HG02571 (cell line): Measurements from ENCODE around the gene HDAC2.
"Not testable (repeated sequence)": the region's sequence is repeated elsewhere in the genome, so short reads cannot be mapped to it uniquely, and the experiment has no call there.

Experiments used
- ATAC-seq: cut with Tn5 transposase; IDR thresholded peaks from one replicate; pipeline ENCODE4 v1.9.1; 2021; ENCODE audit warnings: mild to moderate bottlenecking, moderate library complexity; ENCODE audit not compliant: unreplicated experiment

Gene HDAC2

GRCh38 chr6:113970805-113971676, at the start of gene HDAC2:
HDAC2 (minus strand) TSS chr6:113971148; CDS start chr6:113970908, 240 bp downstream.
- ATAC-seq = peak; percentile 76

- ATAC-seq = no peak
Observed at GRCh38 chr6:114020196-114020595, 49.2 kb upstream of the HDAC2 start.

- not testable (repeated sequence) for ATAC-seq
Observed at GRCh38 chr6:114017146-114017545, 46.2 kb upstream of the HDAC2 start.

DNA sequence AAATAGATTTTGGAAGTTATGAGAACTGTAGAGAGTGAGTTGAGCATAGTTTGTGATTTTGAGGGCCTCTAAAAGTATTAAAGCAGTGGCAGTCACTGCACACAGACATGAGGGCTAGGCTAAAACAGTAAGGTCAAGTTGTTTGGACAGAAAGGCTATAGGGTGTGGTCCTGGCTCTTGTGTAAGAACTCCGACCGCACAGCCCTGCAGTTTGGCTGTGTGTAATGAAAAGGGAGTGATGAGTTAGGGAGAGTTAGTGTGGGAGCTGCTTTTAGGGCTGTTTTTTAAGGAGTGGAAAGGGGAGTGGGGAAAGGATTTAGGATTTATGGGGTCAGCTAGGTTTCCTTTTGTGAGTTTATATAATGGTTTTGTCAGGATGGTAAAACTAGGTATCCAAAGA, 43.2 kb upstream of the HDAC2 start:
- ATAC-seq = not testable (repeated sequence)

GRCh38 chr6:114011486-114011885, 40.5 kb upstream of the HDAC2 start:
- not testable (repeated sequence) for ATAC-seq

- no peak for ATAC-seq
Observed at GRCh38 chr6:114010540-114010939, 39.6 kb upstream of the HDAC2 start.

GRCh38 chr6:114009192-114009591, 38.2 kb upstream of the HDAC2 start:
- no peak for ATAC-seq

DNA sequence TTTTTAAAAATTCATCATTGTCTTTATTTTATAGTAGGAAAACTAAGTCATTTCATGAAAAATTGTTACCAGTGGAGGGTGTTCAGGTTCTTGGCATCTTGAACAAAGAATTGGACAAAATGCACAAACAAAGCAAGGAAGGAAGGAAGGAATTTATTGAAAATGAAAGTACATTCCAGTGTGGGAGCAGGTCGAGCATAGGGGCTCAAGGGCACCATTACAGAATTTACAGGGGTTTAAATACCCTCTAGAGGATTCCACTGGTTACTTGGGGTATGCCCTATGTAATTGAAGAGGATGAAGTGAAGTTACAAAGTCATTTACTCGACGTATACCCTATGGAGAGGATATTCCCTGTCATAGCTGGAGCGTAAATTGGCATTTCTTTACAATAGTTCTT, 37.4 kb upstream of the HDAC2 start:
- no peak for ATAC-seq

- no peak for ATAC-seq
Observed at GRCh38 chr6:114007516-114007915, 36.6 kb upstream of the HDAC2 start.

GRCh38 chr6:114001354-114001753, 30.4 kb upstream of the HDAC2 start:
- no peak for ATAC-seq

DNA sequence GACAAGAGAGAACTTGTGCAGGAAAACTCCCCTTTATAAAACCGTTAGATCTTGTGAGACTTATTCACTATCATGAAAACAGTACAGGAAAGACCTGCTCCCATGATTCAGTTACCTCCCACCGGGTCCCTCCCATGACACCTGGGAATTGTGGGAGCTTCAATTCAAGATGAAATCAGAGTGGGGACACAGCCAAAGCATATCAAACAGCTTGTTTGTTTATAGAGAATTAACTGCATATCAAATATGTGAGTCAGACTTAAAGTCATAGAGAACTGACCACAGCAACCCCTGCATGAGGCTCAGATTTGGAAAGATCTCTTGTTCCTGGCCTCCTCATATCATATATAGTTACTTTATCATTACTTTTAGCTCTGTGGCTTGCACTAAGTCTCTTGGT, 29.1 kb upstream of the HDAC2 start:
- ATAC-seq = no peak

DNA sequence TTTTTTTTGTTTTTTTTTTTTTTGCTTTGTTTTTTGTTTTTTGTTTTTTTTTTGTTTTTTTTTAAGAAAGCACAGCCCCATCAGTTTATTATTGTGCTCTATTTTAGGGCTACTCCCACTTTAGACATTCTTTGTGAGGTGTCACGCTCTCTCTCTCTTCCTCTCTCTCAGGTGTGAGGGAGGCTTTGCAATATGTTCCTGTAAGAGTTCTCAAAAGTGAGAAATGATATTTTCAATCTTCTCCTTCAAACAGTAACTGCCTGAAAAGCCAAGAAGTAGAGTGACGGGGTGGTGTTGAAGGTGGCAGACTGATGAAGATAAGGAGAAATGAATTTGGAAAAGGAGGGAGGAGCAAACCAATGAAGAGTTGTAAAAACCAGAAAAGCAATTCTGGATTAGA, 28.3 kb upstream of the HDAC2 start:
- ATAC-seq = no peak

DNA sequence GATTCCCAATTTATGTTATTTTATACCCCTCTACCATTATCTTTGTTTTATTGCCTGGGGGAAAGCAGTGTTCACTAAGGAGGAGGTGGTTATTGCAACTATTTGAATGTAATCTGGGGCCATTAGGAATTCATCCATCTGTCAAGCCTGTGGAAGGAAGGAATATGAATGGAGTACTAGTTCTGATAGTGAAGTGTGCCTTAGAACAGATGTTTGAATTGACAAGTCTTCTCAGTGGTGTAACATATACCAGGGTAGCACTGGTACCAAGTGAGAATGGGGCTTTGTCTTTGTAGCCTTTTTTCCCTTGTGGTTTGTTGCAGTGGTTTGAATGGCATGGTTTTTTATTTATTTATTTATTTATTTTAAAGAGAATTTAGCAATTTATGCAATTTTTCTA, 27.9 kb upstream of the HDAC2 start:
- ATAC-seq = no peak

DNA sequence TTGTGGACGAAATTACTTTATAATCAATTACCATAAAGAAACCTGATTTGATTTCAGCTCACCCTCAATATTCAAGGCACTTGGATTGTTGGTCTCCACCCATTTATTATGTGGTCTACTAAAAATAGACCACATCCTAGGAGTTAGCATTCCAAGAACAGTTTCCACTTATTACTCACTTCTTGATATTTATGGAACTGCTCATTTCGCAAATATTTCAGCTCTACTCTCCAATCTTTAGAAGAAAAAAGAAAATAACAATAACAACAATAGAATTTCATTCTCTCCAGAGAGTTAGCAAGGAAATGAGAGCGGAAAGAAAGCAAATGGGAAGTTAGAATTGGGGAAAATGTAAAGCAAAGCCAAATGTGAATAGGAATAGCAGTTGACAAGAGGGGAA, 26.2 kb upstream of the HDAC2 start:
- ATAC-seq = no peak

DNA sequence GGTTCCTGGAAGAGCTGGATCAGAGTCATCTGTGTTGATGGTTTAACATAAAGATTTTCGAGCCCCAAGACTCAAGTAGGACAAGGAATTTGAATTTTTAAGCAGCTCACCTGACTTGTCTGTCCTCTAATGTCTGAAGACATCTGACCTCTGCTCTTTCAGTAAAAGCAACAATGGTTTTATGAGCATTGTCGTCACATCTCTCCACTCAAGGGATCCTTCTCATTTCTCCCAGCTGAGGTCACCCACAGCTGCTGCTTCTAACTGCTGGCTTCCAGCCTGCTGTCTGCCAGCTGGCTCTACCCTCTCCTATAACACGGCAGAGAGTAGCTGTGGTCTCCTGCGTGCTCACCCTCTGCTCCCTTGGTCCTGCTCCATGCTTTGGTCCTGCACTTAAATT, 24.7 kb upstream of the HDAC2 start:
- ATAC-seq = no peak

DNA sequence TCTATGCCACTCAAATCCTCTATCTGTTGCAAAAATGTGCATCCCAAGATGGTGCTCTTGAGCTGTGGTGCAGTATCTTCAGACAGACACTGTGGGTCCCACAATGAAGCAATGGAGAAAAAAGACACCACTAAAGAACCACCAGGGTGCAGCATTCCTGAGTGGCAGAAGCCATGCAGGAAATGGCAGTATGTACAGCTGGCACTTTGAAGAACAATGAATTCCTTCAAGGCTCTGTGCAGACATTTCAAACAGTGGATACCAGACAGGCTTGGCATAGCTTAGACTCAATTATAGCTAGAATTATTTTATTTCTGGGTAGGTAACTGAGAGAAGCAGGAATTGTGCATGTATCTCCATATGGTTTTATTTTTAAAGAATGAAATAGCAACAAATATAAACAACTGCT, 24.0 kb upstream of the HDAC2 start:
- peak; percentile 93 for ATAC-seq

DNA sequence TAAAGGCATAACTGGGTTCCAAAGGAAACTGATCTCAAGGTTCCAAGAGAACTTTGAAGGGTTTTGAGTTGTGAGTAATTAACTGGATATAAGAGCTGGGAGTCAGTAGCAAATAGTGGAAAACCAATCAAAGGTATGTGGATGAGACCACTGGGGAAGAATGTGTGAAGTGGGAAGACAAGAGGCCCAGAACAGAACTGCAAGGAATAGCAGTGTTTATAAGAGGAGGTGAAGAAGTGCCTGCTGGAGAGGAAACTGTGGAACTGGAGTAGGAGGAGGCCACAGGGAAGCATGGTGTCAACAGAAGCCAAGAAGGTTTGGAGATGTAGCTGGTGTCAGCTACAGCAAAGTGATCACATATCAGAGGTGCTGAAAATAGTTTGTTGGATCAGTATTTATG, 18.7 kb upstream of the HDAC2 start:
- no peak for ATAC-seq

DNA sequence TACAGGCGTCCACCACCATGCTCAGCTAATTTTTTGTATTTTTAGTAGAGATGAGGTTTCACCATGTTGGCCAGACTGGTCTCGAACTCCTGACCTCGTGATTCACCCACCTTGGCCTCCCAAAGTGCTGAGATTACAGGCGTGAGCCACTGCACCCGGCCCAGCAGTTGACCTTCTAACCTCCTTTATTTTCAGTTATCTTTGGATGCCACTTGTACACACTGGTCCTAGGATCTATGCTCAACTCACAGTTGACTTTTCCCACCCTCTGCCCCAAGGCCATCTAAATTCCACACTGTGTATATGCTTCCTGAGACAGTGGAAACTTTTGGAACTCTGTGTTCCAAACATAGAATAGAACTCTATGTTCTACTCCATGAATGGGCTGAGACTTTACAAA, 11.7 kb upstream of the HDAC2 start:
- not testable (repeated sequence) for ATAC-seq

DNA sequence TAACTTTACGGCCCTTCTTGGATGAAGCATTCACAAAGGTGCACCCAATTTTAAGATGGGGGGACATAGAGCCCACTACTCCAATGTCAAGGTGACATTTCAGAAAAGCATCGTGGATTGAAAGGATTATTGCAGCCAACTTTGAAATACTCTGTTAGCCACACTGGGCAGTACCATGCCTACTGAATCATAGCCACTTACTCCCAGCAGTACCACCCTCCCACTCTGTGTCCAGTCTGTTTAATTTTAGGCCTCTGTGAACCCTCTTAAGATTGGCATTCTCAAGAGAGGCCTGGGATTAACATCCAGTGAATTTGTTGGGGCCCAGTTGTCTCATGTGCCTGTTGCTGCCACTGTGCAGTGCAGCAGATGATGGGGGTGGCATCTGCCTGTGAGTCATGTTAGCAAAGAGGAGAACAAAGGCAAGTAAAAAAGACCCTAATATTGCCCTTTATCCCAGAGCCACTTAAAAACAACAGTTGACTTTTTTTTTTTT, 11.2 kb upstream of the HDAC2 start:
- ATAC-seq = no peak

- ATAC-seq = peak; percentile 75
Observed at GRCh38 chr6:113980937-113981554, 10.1 kb upstream of the HDAC2 start.

DNA sequence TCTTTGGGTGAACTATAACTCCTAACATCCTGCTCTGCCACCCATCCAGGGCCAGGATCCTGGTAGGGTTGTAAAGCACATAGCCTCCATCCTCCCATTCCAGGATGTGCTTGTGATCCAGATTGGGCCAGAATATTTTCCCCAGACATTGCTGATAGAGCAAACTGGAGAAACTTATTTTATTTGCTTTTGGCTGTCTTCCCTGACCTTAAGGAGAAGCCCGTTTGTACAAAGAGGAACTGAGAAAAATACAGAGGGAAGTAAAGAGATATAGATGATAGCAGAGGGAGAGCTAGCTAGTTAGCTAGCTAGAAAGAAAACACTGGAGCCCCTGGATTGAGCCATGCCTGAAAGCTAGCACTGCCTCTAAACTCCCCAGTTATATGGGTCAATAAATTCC, 9.0 kb upstream of the HDAC2 start:
- ATAC-seq = no peak

DNA sequence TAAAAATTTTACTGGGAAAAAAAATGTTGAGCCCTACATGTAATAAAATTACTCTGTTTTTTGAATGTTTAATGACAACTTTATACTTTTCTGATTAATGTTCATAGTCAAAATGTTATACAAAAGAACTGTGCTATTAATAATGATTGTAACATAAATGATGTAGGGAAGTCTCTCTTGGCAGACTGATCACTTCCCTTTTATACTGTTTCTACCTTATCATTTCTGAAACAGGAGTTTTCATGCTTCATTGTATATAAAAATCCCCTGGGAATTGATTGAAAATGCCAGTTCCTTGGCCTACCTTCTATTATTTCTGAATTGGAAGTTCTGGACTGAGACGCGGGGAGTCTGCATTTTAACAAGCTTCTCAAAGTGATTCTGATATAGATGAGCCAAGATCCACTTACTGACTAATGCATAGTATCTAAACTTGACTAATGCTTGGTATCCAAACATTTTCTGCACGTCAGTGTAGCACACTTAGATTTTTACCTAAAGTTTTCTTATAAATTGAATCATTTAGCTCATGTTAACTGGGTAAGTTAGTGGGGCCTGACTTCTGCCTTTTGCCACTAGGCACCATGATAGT, 7.2 kb upstream of the HDAC2 start:
- ATAC-seq = no peak
